ENCODE results near the gene FRMPD3. TPM values are rescaled to one million over a fixed set of nuclear protein-coding genes. Genes with fewer than 3 reads are reported as not detected.
"Not testable (repeated sequence)": the region's sequence is repeated elsewhere in the genome, so short reads cannot be mapped to it uniquely, and the experiment has no call there.

Gene FRMPD3
- polyA plus RNA-seq, 3 donors, result 0.02 to 0.11 (median 0.03) TPM

DNA sequence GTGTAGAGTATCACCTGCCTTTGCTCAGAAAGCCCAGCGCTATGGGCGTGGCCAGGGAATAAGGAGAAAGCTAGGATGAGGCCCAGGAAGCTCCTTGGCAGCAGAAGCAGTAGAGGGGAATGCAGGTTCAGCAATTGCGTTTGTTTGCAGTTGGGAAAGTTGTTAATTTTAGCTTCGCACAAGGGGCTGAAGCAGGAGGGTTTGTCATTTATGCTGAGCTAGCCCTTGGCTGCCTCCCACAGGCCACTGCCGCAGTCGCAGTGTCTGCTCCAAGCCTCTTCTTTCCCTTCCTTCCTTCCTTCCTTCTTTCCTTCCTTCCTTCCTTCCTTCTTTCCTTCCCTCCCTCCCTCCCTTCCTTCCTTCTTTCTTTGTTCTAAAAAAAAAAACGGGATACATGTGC is 21.5 kb downstream of the FRMPD3 start:
- 42 to 45% (median 44%) methylated on average over 5 to 7 of the region's 7 CpGs for WGBS, 3 donors
- H3K27ac ChIP-seq (ENCODE audit: low read depth, low read length), result no peak overlapping the region

- WGBS, 3 donors, result 73 to 85% (median 85%) methylated on average over 4 of the region's 4 CpGs
- H3K27ac ChIP-seq (ENCODE audit: low read depth, low read length), result not testable (repeated sequence)
These were observed 22.0 kb downstream of the FRMPD3 start for GRCh38 chrX:107471420-107471819.

GRCh38 chrX:107477406-107477805 is 28.0 kb downstream of the FRMPD3 start:
- WGBS, 3 donors, result 26 to 57% (median 55%) methylated on average over 3 to 4 of the region's 4 CpGs
- H3K27ac ChIP-seq (ENCODE audit: low read depth, low read length), result no peak overlapping the region

GRCh38 chrX:107480272-107480671 is 30.8 kb downstream of the FRMPD3 start:
- H3K27ac ChIP-seq (ENCODE audit: low read depth, low read length), result no peak overlapping the region

GRCh38 chrX:107482046-107482445 is 32.6 kb downstream of the FRMPD3 start:
- WGBS, 3 donors, result 56 to 75% (median 64%) methylated on average over 3 of the region's 3 CpGs
- H3K27ac ChIP-seq (ENCODE audit: low read depth, low read length), result no peak overlapping the region

More at GRCh38 chrX:107480272-107480671, 30.8 kb downstream of the FRMPD3 start:
- WGBS, 3 donors, result 69 to 88% (median 75%) methylated on average over 5 of the region's 5 CpGs

- H3K27ac ChIP-seq (ENCODE audit: low read depth, low read length), result no peak overlapping the region
- WGBS, 3 donors, result 41 to 59% (median 56%) methylated on average over 5 to 8 of the region's 8 CpGs
These were observed 34.7 kb downstream of the FRMPD3 start for GRCh38 chrX:107484002-107484726.

GRCh38 chrX:107485013-107485412 is 35.6 kb downstream of the FRMPD3 start:
- WGBS, 3 donors, result 40 to 75% (median 45%) methylated on average over 6 of the region's 6 CpGs
- H3K27ac ChIP-seq (ENCODE audit: low read depth, low read length), result no peak overlapping the region

DNA sequence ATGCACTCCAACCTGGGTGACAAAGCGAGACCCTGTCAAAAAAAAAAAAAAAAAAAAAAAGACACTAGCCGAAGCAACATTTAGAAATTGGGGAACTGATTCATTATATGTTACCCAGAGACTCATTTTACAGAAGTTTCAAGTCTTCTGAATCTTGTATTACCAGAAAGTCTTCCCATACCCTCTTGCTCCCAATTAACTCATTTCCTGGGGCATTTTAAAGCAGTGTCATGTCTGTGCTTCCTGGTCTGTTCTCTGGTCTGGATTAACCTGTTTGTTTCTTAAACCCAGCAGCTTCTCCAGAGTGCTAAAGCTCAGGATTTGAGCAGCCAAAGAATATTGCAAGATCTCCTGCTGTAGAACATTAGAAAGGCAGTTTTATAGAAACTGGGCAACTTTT is 43.7 kb downstream of the FRMPD3 start:
- WGBS, 3 donors, result 75 to 93% methylated on average over 2 of the region's 2 CpGs; no CpG with 5 or more reads in 1 of the 3 donors
- no peak overlapping the region for H3K27ac ChIP-seq (ENCODE audit: low read depth, low read length)

DNA sequence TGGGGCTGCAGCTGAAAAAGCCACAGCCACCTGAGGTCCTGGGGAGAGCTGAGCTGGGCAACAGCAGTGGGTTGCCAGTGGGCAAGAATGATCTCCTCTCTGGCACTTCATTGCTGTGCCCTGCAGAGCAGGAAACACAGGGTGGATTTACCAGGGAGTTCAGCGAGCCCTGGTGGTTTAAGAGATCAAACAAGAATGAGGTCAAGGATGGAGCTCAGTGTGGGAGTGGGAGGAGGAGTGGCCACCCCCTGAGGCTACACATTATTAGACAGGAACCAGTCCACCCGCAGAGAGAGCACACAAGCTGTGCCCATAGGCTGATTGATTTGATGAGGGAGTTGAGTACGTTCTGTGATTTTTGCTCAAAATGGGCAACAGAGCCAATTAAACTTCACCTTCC is 47.3 kb downstream of the FRMPD3 start:
- H3K27ac ChIP-seq (ENCODE audit: low read depth, low read length), result no peak overlapping the region
- WGBS, 3 donors, result 69 to 74% (median 70%) methylated on average over 3 of the region's 3 CpGs

Other genes with a start within 250 kb of the FRMPD3 start
- gene NUP62CL, start 243.2 kb upstream of the FRMPD3 start, polyA plus RNA-seq, result 1 to 10 TPM in 1 of 3 donors, under 1 TPM in 1, not detected in 1; 0.12 to 4.0 TPM
- gene DNAAF6, start 243.0 kb upstream of the FRMPD3 start, polyA plus RNA-seq, result not detected
- gene PRPS1, start 178.9 kb downstream of the FRMPD3 start, polyA plus RNA-seq, result 10 to 100 TPM; 12.1 to 28.6 (median 27.4) TPM

Data from adipose tissue (tissue), 3 donors.